ENCODE data around the gene LASP1NB.

The LASP1NB gene

DNA sequence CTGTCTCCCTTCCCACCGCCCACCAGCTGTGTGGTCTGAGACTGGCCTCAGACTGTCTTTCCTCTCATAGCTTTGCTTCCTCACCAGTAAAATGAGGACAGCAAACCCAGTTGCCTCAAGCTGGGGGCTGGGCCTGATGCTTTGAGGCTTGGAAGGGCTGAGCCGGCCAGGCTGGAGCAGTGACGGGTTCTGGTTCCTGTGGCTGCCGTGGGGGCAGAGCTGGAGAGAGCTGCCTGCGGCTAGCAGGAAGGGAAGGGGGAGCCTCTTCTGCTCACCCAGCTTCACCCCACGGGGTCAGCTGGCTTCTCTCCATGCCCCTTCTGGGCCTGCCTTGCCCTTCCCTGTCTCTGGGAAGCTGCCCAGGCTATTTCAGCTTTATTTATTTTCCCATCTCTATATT, 31.8 kb upstream of the LASP1NB start:
- Histone ChIP-seq H2AFZ (ENCODE audit: insufficient read depth, low read depth, low read length, poor library complexity, severe bottlenecking) (no peak overlapping the region), H3K27me3 (replicated peaks in 1 of 4; ENCODE audit: control extremely low read depth in 1 of 4, control insufficient read depth in 3 of 4, insufficient read depth in 4 of 4, low read length in 3 of 4) (no peaks in the 10 kb centered on the region), H3K9ac (ENCODE audit: low read length) (no peak overlapping the region), H3K9me3 (ENCODE audit: control extremely low read depth in 1 of 3, control insufficient read depth in 2 of 3, insufficient read depth in 1 of 3, low read length in 2 of 3) (peaks cover 0 to 5% (median 0%) of the 10 kb centered on the region in 3 donors), H3K4me3 (ENCODE audit: control extremely low read depth in 1 of 5, extremely low read depth in 1 of 5, insufficient read depth in 1 of 5, low read depth in 2 of 5, low read length in 4 of 5) (no peak overlapping the region), H3K4me1 (ENCODE audit: control insufficient read depth in 2 of 2, insufficient read depth in 2 of 2, low read length in 2 of 2) (peaks cover 28 to 52% of the 10 kb centered on the region in 2 donors), H4K20me1 (ENCODE audit: control insufficient read depth, insufficient read depth, low read length, poor library complexity, severe bottlenecking) (peaks cover 54% of the 10 kb centered on the region), H3K79me2 (ENCODE audit: control insufficient read depth, insufficient read depth, low read length) (peaks cover 96% of the 10 kb centered on the region), H3K36me3 (replicated peaks in 1 of 2; ENCODE audit: control extremely low read depth in 1 of 2, control insufficient read depth in 1 of 2, extremely low read depth in 1 of 2, insufficient read depth in 2 of 2, low read length in 1 of 2) (peaks cover 0 to 83% of the 10 kb centered on the region in 2 experiments), H3K27ac (ENCODE audit: low read length in 2 of 2) (peak overlapping the region in 1 of 2 donors; percentile 66), H3K4me2 (replicated peaks; ENCODE audit: low read depth, low read length, poor library complexity, severe bottlenecking) (peak overlapping the region; percentile 15)
- ChIA-PET POLR2A (no interaction called here), CTCF (interaction anchor here (0.9 to 1.2 kb wide), 2 partner anchors 9 to 21 kb away, joined by 3 read pairs; no protein-coding TSS in a partner anchor)
- intact Hi-C loops (cut with micrococcal nuclease) = no loop called here
- no peak overlapping the region for H3K4me3 Mint-ChIP-seq
- peaks cover 26% of the 10 kb centered on the region for H3K4me1 Mint-ChIP-seq
- ATAC-seq (ENCODE audit: low read depth) (no peak), DNase-seq (no peak)
- peak overlapping the region; percentile 50 for H3K27ac Mint-ChIP-seq
- H3K27me3 Mint-ChIP-seq = no peaks in the 10 kb centered on the region
- no peaks in the 10 kb centered on the region for H3K9me3 Mint-ChIP-seq (ENCODE audit: insufficient read depth)
- 57% methylated on average over 5 of the region's 6 CpGs for WGBS (ENCODE audit: insufficient coverage)
- TF ChIP-seq, protein P1, sequence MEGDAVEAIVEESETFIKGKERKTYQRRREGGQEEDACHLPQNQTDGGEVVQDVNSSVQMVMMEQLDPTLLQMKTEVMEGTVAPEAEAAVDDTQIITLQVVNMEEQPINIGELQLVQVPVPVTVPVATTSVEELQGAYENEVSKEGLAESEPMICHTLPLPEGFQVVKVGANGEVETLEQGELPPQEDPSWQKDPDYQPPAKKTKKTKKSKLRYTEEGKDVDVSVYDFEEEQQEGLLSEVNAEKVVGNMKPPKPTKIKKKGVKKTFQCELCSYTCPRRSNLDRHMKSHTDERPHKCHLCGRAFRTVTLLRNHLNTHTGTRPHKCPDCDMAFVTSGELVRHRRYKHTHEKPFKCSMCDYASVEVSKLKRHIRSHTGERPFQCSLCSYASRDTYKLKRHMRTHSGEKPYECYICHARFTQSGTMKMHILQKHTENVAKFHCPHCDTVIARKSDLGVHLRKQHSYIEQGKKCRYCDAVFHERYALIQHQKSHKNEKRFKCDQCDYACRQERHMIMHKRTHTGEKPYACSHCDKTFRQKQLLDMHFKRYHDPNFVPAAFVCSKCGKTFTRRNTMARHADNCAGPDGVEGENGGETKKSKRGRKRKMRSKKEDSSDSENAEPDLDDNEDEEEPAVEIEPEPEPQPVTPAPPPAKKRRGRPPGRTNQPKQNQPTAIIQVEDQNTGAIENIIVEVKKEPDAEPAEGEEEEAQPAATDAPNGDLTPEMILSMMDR (IDR thresholded peaks at IDR 0.05) = no peak
- no peak for TF ChIP-seq EZH2 (IDR thresholded peaks at IDR 0.05; ENCODE audit: borderline replicate concordance, insufficient read depth, low read depth, low read length, poor library complexity, severe bottlenecking)

DNA sequence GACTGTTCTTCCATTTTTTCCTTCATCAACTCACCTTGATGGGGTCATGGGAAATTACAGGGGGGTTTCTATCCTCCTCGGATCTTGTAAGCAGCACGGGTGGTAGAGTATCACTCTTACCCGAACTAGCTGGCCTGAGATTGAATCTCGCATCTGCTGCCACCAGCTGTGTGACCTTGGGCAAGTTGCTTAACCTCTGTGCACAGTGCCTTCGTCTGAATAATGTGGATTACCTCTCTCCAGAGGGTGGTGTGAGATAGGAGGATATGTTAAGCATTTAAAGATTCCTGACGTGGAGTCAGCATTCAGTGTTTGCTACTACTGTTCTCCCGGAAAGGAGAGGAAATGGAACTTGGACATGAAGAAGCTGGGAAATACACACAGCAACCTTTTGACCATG, 31.1 kb upstream of the LASP1NB start:
- peaks cover 32% of the 10 kb centered on the region for H3K4me1 Mint-ChIP-seq
- no peak overlapping the region for H3K4me2 ChIP-seq (replicated peaks; ENCODE audit: low read depth, low read length, poor library complexity, severe bottlenecking)
- H3K9me3 Mint-ChIP-seq (ENCODE audit: insufficient read depth) = no peaks in the 10 kb centered on the region
- peaks cover 47% of the 10 kb centered on the region for H4K20me1 ChIP-seq (ENCODE audit: control insufficient read depth, insufficient read depth, low read length, poor library complexity, severe bottlenecking)
- H2AFZ ChIP-seq (ENCODE audit: insufficient read depth, low read depth, low read length, poor library complexity, severe bottlenecking) = no peak overlapping the region
- POLR2A ChIA-PET = no interaction called here
- no peak for ATAC-seq (ENCODE audit: low read depth)
- peaks cover 0 to 78% of the 10 kb centered on the region in 2 experiments for H3K36me3 ChIP-seq (replicated peaks in 1 of 2; ENCODE audit: control extremely low read depth in 1 of 2, control insufficient read depth in 1 of 2, extremely low read depth in 1 of 2, insufficient read depth in 2 of 2, low read length in 1 of 2)
- H3K27ac Mint-ChIP-seq = peak overlapping the region; percentile 50
- TF ChIP-seq, protein P1 (IDR thresholded peaks at IDR 0.05) = no peak
- no peak for TF ChIP-seq EZH2 (IDR thresholded peaks at IDR 0.05; ENCODE audit: borderline replicate concordance, insufficient read depth, low read depth, low read length, poor library complexity, severe bottlenecking)
- no peak for DNase-seq
- H3K27me3 Mint-ChIP-seq = no peaks in the 10 kb centered on the region
- H3K27me3 ChIP-seq (replicated peaks in 1 of 4; ENCODE audit: control extremely low read depth in 1 of 4, control insufficient read depth in 3 of 4, insufficient read depth in 4 of 4, low read length in 3 of 4) = no peaks in the 10 kb centered on the region
- H3K27ac ChIP-seq (ENCODE audit: low read length in 2 of 2) = peak overlapping the region in 1 of 2 donors; percentile 66
- CTCF ChIA-PET = interaction anchor here (1.2 kb wide), 1 partner anchor 10 kb away, joined by 3 read pairs; no protein-coding TSS in a partner anchor
- H3K4me3 ChIP-seq (ENCODE audit: control extremely low read depth in 1 of 5, extremely low read depth in 1 of 5, insufficient read depth in 1 of 5, low read depth in 2 of 5, low read length in 4 of 5) = no peak overlapping the region
- intact Hi-C loops (cut with micrococcal nuclease) = no loop called here
- H3K4me1 ChIP-seq (ENCODE audit: control insufficient read depth in 2 of 2, insufficient read depth in 2 of 2, low read length in 2 of 2) = peaks cover 35 to 59% of the 10 kb centered on the region in 2 donors
- H3K9ac ChIP-seq (ENCODE audit: low read length) = no peak overlapping the region
- WGBS (ENCODE audit: insufficient coverage) = 82% methylated on average over 5 of the region's 7 CpGs
- H3K79me2 ChIP-seq (ENCODE audit: control insufficient read depth, insufficient read depth, low read length) = peaks cover 96% of the 10 kb centered on the region
- H3K9me3 ChIP-seq (ENCODE audit: control extremely low read depth in 1 of 3, control insufficient read depth in 2 of 3, insufficient read depth in 1 of 3, low read length in 2 of 3) = peaks cover 0 to 5% (median 0%) of the 10 kb centered on the region in 3 donors
- no peak overlapping the region for H3K4me3 Mint-ChIP-seq
